ENCODE data around the gene NREP.

- no peak for TF ChIP-seq CTCF (IDR thresholded peaks at IDR 0.05)
- no peak for TF ChIP-seq POLR2A (IDR thresholded peaks at IDR 0.05)
These were observed 77.4 kb downstream of the NREP start for GRCh38 chr5:111679611-111680010.
